ENCODE results near the gene NAA35. TPM values are rescaled to one million over a fixed set of nuclear protein-coding genes. Genes with fewer than 3 reads are reported as not detected.

NAA35 gene
- 61.8 TPM for total RNA-seq

DNA sequence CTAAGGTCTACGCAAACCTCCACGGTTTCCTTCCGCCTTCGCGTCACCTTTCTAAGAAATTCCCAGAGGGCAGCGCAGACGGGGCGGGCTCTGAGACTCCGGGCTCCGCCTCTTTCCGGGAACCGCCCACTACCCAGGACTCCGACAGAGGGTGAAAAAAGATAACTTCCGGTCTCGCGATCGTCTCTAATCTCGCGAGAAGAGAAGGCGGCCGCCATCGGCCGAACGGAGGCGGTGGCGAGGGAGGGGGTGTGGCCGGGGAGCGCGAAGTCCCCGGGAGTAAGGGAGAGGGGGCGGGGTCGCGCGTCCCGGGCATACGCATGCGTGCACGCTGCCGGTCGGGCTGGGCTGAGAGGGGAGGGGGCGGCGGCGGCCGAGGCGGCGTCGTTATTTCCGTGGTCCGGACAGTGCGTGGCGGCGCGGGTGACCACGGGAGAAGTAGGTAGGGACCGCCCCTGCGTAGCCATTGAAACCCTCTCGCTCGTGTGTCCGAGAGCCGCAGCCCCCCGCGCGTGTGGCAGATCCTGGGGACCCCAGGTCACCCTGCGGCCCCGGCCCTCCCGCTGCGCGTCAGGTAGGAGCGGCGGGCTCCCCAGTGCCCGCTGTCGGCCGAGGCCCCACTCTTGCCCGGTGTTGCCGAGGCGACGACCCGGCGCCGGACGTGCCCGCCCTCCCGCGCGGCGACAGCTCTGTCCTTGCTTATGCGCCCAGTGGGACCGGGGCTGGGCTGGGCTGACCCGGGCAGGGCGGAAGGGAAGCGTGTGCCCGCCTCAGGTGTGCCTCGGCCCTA, at the start of gene NAA35:
Gene NAA35, plus strand, starts transcription at position 315 of the 790 bp plus-strand sequence. CDS start 1,014 bp downstream, outside the sequence.

Other genes starting within 250 kb of the NAA35 start
- 266 TPM for gene AGTPBP1, start 199.2 kb upstream of the NAA35 start, total RNA-seq
- 124 TPM for gene GOLM1, start 158.4 kb downstream of the NAA35 start, total RNA-seq